Liver (tissue), 9 donors: ENCODE data around the gene CHRM4. TPM values are rescaled to one million over a fixed set of nuclear protein-coding genes. Genes with fewer than 3 reads are reported as not detected.

ENCODE experiments used
- DNase-seq: peaks from one replicate; pipeline ENCODE4 v3.0.0-alpha.2; 2017; ENCODE audit warnings: low spot score
- H3K27ac ChIP-seq, 2 donors: one replicate each; pipeline ENCODE4 v1.7.0; 2013; ENCODE audit warnings: inconsistent platforms in 2 of 2, low read length in 2 of 2, control low read depth in 1 of 2, low read depth in 1 of 2, mild to moderate bottlenecking in 1 of 2
- H3K27me3 ChIP-seq, 4 donors: one replicate each; pipeline versions ENCODE4 v1.6.1 to v1.7.0; 2013; ENCODE audit warnings: low read length in 3 of 4, inconsistent platforms in 1 of 4, mild to moderate bottlenecking in 1 of 4, moderate library complexity in 1 of 4; ENCODE audit not compliant: control insufficient read depth in 4 of 4, insufficient read depth in 4 of 4
- H3K36me3 ChIP-seq, 4 donors: one replicate each; pipeline versions ENCODE4 v1.6.1 to v1.7.0; 2013; ENCODE audit warnings: low read length in 3 of 4, mild to moderate bottlenecking in 3 of 4, low read depth in 1 of 4, moderate library complexity in 1 of 4; ENCODE audit not compliant: control insufficient read depth in 4 of 4, insufficient read depth in 3 of 4
- H3K4me1 ChIP-seq, 4 donors: one replicate each; pipeline versions ENCODE4 v1.6.1 to v1.7.0; 2013; ENCODE audit warnings: low read length in 3 of 4, mild to moderate bottlenecking in 3 of 4, moderate library complexity in 1 of 4; ENCODE audit not compliant: control insufficient read depth in 4 of 4, insufficient read depth in 4 of 4
- H3K4me3 ChIP-seq, 3 donors: one replicate each; pipeline versions ENCODE4 v1.6.1 to v1.7.0; 2013; ENCODE audit warnings: low read length in 3 of 3, control low read depth in 1 of 3, low read depth in 1 of 3, mild to moderate bottlenecking in 1 of 3
- H3K9ac ChIP-seq, 2 donors: one replicate each; pipeline ENCODE4 v1.7.0; 2013; ENCODE audit warnings: low read length in 2 of 2, mild to moderate bottlenecking in 2 of 2, moderate library complexity in 2 of 2, control low read depth in 1 of 2, low read depth in 1 of 2
- H3K9me3 ChIP-seq, 4 donors: one replicate each; pipeline versions ENCODE4 v1.6.1 to v1.7.0; 2013; ENCODE audit warnings: low read length in 3 of 4; ENCODE audit not compliant: control insufficient read depth in 4 of 4
- ATF3 ChIP-seq: IDR thresholded peaks from 2 replicates; pipeline ENCODE4 v1.6.1; 2016; ENCODE audit warnings: antibody characterized with exemption
- CTCF ChIP-seq: fragments of 150-350 bp; IDR thresholded peaks from 2 replicates; pipeline ENCODE4 v1.5.1; 2017; ENCODE audit warnings: improper control_type of control experiment, low read depth, low read length; ENCODE audit not compliant: missing input control
- EGR1 ChIP-seq, 2 donors: IDR thresholded peaks; 2 replicates each; pipeline ENCODE4 v1.6.1; 2016 to 2018; ENCODE audit warnings: antibody characterized with exemption in 2 of 2, low read depth in 2 of 2
- FOXA1 ChIP-seq: IDR thresholded peaks from 2 replicates; pipeline ENCODE4 v1.6.1; 2016; ENCODE audit warnings: antibody characterized with exemption
- GABPA ChIP-seq, 2 donors: IDR thresholded peaks in 1 of 2; conservative IDR thresholded peaks in 1 of 2; 2 replicates each; pipeline ENCODE4 v1.6.1; 2016; ENCODE audit warnings: antibody characterized with exemption in 2 of 2, mild to moderate bottlenecking in 1 of 2, moderate library complexity in 1 of 2
- HNF4A ChIP-seq, 2 donors: conservative IDR thresholded peaks; 2 replicates each; pipeline ENCODE4 v1.6.1; 2016; ENCODE audit warnings: antibody characterized with exemption in 2 of 2, mild to moderate bottlenecking in 2 of 2
- HNF4G ChIP-seq: IDR thresholded peaks from 2 replicates; pipeline ENCODE4 v1.6.1; 2016; ENCODE audit warnings: antibody characterized with exemption
- JUND ChIP-seq, 2 donors: IDR thresholded peaks; 2 replicates each; pipeline ENCODE4 v1.6.1; 2016; ENCODE audit warnings: antibody characterized with exemption in 2 of 2
- MAX ChIP-seq: IDR thresholded peaks from 2 replicates; pipeline ENCODE4 v1.6.1; 2016; ENCODE audit warnings: antibody characterized with exemption
- NR2F2 ChIP-seq: IDR thresholded peaks from 2 replicates; pipeline ENCODE4 v1.6.1; 2016; ENCODE audit warnings: antibody characterized with exemption
- RAD21 ChIP-seq, 2 donors: IDR thresholded peaks; 2 replicates each; pipeline ENCODE4 v1.6.1; 2016; ENCODE audit warnings: antibody characterized with exemption in 2 of 2, mild to moderate bottlenecking in 2 of 2
- REST ChIP-seq: IDR thresholded peaks from 2 replicates; pipeline ENCODE4 v1.6.1; 2016; ENCODE audit warnings: antibody characterized with exemption, mild to moderate bottlenecking
- RXRA ChIP-seq, 2 donors: IDR thresholded peaks; 2 replicates each; pipeline ENCODE4 v1.6.1; 2017 to 2018; ENCODE audit warnings: antibody characterized with exemption in 2 of 2, mild to moderate bottlenecking in 1 of 2
- SP1 ChIP-seq: IDR thresholded peaks from 2 replicates; pipeline ENCODE4 v1.6.1; 2018; ENCODE audit warnings: antibody characterized with exemption, mild to moderate bottlenecking
- TAF1 ChIP-seq: conservative IDR thresholded peaks from 2 replicates; pipeline ENCODE4 v1.6.1; 2016; ENCODE audit warnings: antibody characterized with exemption, mild to moderate bottlenecking
- YY1 ChIP-seq: IDR thresholded peaks from 2 replicates; pipeline ENCODE4 v1.6.1; 2016; ENCODE audit warnings: antibody characterized with exemption, mild to moderate bottlenecking
- ZBTB33 ChIP-seq: IDR thresholded peaks from 2 replicates; pipeline ENCODE4 v1.6.1; 2016; ENCODE audit warnings: antibody characterized with exemption
- WGBS: extraction: QIAGEN DNeasy Blood & Tissue Kit; methylation state at CpG from one replicate; pipeline ENCODE4 v1.1.7; 2013; 5-methylcytosine and 5-hydroxymethylcytosine counted together
- polyA plus RNA-seq, 2 donors: library from polyadenylated mRNA; stranded (reverse) in 1 of 2; unstranded in 1 of 2; fragments of 200-250 nt in 1 of 2; fragments of >200 nt in 1 of 2; fragmentation: Nextera tagmentation in 1 of 2; extraction: Ambion mirVana in 1 of 2; gene quantifications; one replicate each; pipeline versions ENCODE4 v1.2.1 to v1.2.3, GENCODE V29; 2013 to 2015
- total RNA-seq, 2 donors: library from RNA; depleted of rRNA; stranded (reverse); fragments of >200 nt; gene quantifications; one replicate each; pipeline ENCODE4 v1.2.3, GENCODE V29; 2014
- donor health status: healthy.
- donor health status: healthy.
- donor health status: healthy.
- donor health status: healthy.
- donor health status: healthy.

The CHRM4 gene
- total and polyA plus RNA-seq, 4 donors: 0.08 to 0.09 TPM; not detected in 2

GRCh38 chr11:46417711-46418110 lies 26.1 kb upstream of the CHRM4 start:
- H3K27ac ChIP-seq: no peak overlapping the region
- 95% methylated on average over 7 of the region's 7 CpGs for WGBS
- no peaks in the 10 kb centered on the region for H3K4me1 ChIP-seq
- H3K9ac ChIP-seq: no peak overlapping the region
- H3K9me3 ChIP-seq: no peaks in the 10 kb centered on the region
- H3K4me3 ChIP-seq: no peak overlapping the region
- TF ChIP-seq HNF4G: no peak
- TF ChIP-seq ZBTB33: no peak
- TF ChIP-seq RXRA (IDR thresholded peaks at IDR 0.05): no peak
- TF ChIP-seq GABPA (IDR thresholded peaks at IDR 0.05 in 1 of 2, conservative IDR thresholded peaks at IDR 0.05 in 1 of 2): no peak
- no peak for TF ChIP-seq NR2F2
- no peak for TF ChIP-seq CTCF
- TF ChIP-seq ATF3: no peak
- no peak for TF ChIP-seq SP1
- TF ChIP-seq YY1: no peak
- TF ChIP-seq EGR1 (IDR thresholded peaks at IDR 0.05; ENCODE audit: low read depth in 2 of 2): no peak
- TF ChIP-seq JUND (IDR thresholded peaks at IDR 0.05): no peak
- no peak for TF ChIP-seq HNF4A (conservative IDR thresholded peaks at IDR 0.05)
- TF ChIP-seq FOXA1: no peak
- TF ChIP-seq RAD21 (IDR thresholded peaks at IDR 0.05): no peak
- no peak for TF ChIP-seq TAF1
- no peak for TF ChIP-seq REST
- no peaks in the 10 kb centered on the region for H3K27me3 ChIP-seq
- no peak for DNase-seq
- H3K36me3 ChIP-seq: peaks cover 3 to 35% (median 17%) of the 10 kb centered on the region in 4 donors

- Histone ChIP-seq H3K4me3 (no peak overlapping the region), H3K36me3 (peaks cover 3 to 34% (median 17%) of the 10 kb centered on the region in 4 donors), H3K4me1 (no peaks in the 10 kb centered on the region), H3K9me3 (no peaks in the 10 kb centered on the region), H3K27me3 (no peaks in the 10 kb centered on the region), H3K9ac (no peak overlapping the region), H3K27ac (no peak overlapping the region)
- 63% methylated on average over 3 of the region's 3 CpGs for WGBS
- no peak for DNase-seq
- TF ChIP-seq ZBTB33 (no peak), MAX (no peak), RXRA (IDR thresholded peaks at IDR 0.05) (no peak), TAF1 (no peak), HNF4A (conservative IDR thresholded peaks at IDR 0.05) (no peak), REST (no peak)
Observed at GRCh38 chr11:46414879-46415278, 23.3 kb upstream of the CHRM4 start.
